Measurements from ENCODE around the gene CSAG3. TPM values are rescaled to one million over a fixed set of nuclear protein-coding genes. Genes with fewer than 3 reads are reported as not detected.
"Not testable (repeated sequence)": the region's sequence is repeated elsewhere in the genome, so short reads cannot be mapped to it uniquely, and the experiment has no call there.

The CSAG3 gene
- total and polyA plus RNA-seq, 7 experiments from 2014 or later = 8.3 TPM; not detected in 6

DNA sequence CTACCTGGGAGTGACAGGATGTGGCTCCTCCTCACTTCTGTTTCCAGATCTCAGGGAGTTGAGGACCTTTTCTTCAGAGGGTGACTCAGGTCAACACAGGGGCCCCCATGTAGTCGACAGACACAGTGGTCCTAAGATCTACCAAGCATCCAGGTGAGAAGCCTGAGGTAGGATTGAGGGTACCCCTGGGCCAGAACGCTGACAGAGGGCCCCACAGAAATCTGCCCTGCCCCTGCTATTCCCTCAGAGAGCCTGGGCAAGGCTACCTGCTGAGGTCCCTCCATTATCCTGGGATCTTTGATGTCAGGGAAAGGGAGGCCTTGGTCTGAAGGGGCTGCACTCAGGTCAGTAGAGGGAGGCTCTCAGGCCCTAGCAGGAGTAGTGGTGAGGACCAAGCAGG, 23.9 kb upstream of the CSAG3 start:
- DNase-seq = no peak
- intact Hi-C loops (cut with micrococcal nuclease) = no loop called here
- Mint-ChIP-seq H3K4me1 (peaks cover 0 to 2% (median 0%) of the 10 kb centered on the region in 7 donors), H3K9me3 (no peaks in the 10 kb centered on the region), H3K27me3 (peaks cover 0 to 8% (median 0%) of the 10 kb centered on the region in 5 donors), H3K4me3 (no peak overlapping the region), H3K36me3 (no peaks in the 10 kb centered on the region), H3K27ac (no peak overlapping the region)
- Histone ChIP-seq H3K9me3 (ENCODE audit: control insufficient read depth in 2 of 3, low read length in 3 of 3) (no peaks in the 10 kb centered on the region), H3K4me1 (ENCODE audit: control insufficient read depth in 2 of 2, insufficient read depth in 2 of 2, low read length in 2 of 2) (no peaks in the 10 kb centered on the region), H3K4me3 (ENCODE audit: low read length) (no peak overlapping the region), H3K27me3 (ENCODE audit: control insufficient read depth in 2 of 2, insufficient read depth in 2 of 2, low read length in 2 of 2) (no peaks in the 10 kb centered on the region), H3K36me3 (ENCODE audit: control insufficient read depth in 2 of 3, insufficient read depth in 3 of 3, low read length in 3 of 3) (no peaks in the 10 kb centered on the region), H3K27ac (ENCODE audit: low read depth, low read length) (no peak overlapping the region)
- ATAC-seq = no peak
- ChIA-PET CTCF (no interaction called here), POLR2A (no interaction called here)

DNA sequence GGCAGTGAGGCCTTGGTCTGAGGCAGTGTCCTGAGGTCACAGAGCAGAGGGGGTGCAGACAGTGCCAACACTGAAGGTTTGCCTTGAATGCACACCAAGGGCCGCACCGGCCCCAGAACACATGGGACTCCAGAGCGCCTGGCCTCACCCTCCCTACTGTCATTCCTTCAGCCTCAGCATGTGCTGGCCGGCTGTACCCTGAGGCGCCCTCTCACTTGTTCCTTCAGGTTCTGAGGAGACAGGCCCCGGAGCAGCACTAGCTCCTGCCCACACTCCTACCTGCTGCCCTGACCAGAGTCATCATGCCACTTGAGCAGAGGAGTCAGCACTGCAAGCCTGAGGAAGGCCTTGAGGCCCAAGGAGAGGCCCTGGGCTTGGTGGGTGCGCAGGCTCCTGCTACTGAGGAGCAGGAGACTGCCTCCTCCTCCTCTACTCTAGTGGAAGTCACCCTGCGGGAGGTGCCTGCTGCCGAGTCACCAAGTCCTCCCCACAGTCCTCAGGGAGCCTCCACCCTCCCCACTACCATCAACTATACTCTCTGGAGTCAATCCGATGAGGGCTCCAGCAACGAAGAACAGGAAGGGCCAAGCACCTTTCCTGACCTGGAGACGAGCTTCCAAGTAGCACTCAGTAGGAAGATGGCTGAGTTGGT, 23.0 kb upstream of the CSAG3 start:
- ATAC-seq (no peak), DNase-seq (no peak)
- H3K4me3 ChIP-seq (ENCODE audit: low read length) = no peak overlapping the region
- H3K27ac ChIP-seq (ENCODE audit: low read depth, low read length) = no peak overlapping the region
- H3K4me1 ChIP-seq (ENCODE audit: control insufficient read depth in 2 of 2, insufficient read depth in 2 of 2, low read length in 2 of 2) = no peaks in the 10 kb centered on the region
- no peaks in the 10 kb centered on the region for H3K36me3 ChIP-seq (ENCODE audit: control insufficient read depth in 2 of 3, insufficient read depth in 3 of 3, low read length in 3 of 3)
- no peaks in the 10 kb centered on the region for H3K27me3 ChIP-seq (ENCODE audit: control insufficient read depth in 2 of 2, insufficient read depth in 2 of 2, low read length in 2 of 2)
- Mint-ChIP-seq H3K4me1 (peaks cover 0 to 2% (median 0%) of the 10 kb centered on the region in 7 donors), H3K27ac (no peak overlapping the region), H3K9me3 (peaks cover 0 to 2% (median 0%) of the 10 kb centered on the region in 11 donors), H3K4me3 (no peak overlapping the region), H3K27me3 (peaks cover 0 to 8% (median 0%) of the 10 kb centered on the region in 5 donors), H3K36me3 (no peaks in the 10 kb centered on the region)
- ChIA-PET POLR2A (no interaction called here), CTCF (no interaction called here)
- no peaks in the 10 kb centered on the region for H3K9me3 ChIP-seq (ENCODE audit: control insufficient read depth in 2 of 3, low read length in 3 of 3)
- intact Hi-C loops (cut with micrococcal nuclease) = no loop called here

DNA sequence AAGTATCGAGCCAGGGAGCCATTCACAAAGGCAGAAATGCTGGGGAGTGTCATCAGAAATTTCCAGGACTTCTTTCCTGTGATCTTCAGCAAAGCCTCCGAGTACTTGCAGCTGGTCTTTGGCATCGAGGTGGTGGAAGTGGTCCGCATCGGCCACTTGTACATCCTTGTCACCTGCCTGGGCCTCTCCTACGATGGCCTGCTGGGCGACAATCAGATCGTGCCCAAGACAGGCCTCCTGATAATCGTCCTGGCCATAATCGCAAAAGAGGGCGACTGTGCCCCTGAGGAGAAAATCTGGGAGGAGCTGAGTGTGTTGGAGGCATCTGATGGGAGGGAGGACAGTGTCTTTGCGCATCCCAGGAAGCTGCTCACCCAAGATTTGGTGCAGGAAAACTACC, 22.5 kb upstream of the CSAG3 start:
- H3K36me3 Mint-ChIP-seq; H3K4me1 Mint-ChIP-seq; CTCF ChIA-PET; H3K4me3 ChIP-seq (ENCODE audit: low read length); DNase-seq; intact Hi-C loops (cut with micrococcal nuclease); H3K4me1 ChIP-seq (ENCODE audit: control insufficient read depth in 2 of 2, insufficient read depth in 2 of 2, low read length in 2 of 2); H3K4me3 Mint-ChIP-seq; H3K27ac ChIP-seq (ENCODE audit: low read depth, low read length); POLR2A ChIA-PET; H3K27me3 ChIP-seq (ENCODE audit: control insufficient read depth in 2 of 2, insufficient read depth in 2 of 2, low read length in 2 of 2); ATAC-seq; H3K9me3 Mint-ChIP-seq; H3K9me3 ChIP-seq (ENCODE audit: control insufficient read depth in 2 of 3, low read length in 3 of 3); H3K27ac Mint-ChIP-seq; H3K27me3 Mint-ChIP-seq; H3K36me3 ChIP-seq (ENCODE audit: control insufficient read depth in 2 of 3, insufficient read depth in 3 of 3, low read length in 3 of 3): not testable (repeated sequence)

DNA sequence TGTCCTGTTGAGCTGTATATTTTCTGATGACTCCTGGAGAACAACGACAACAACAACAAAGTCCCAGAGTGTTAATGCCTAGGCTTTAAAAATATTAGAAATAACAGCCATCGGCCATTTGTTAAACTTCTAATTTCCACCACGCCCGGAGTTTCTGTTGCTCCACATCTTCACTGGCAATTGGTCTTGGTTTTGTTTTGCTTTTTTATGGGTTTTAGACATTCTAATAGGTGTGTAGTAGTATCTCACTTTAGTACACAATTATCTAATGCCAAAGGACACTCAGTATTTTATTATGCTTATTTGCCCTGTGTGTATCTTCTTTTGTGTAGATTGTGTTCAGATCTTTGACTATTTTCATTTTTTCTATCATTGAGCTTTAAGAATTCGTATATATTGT, 20.5 kb upstream of the CSAG3 start:
- no peaks in the 10 kb centered on the region for H3K9me3 ChIP-seq (ENCODE audit: control insufficient read depth in 2 of 3, low read length in 3 of 3)
- Mint-ChIP-seq H3K4me1 (no peaks in the 10 kb centered on the region), H3K27me3 (peaks cover 0 to 8% (median 0%) of the 10 kb centered on the region in 5 donors), H3K36me3 (no peaks in the 10 kb centered on the region), H3K9me3 (peaks cover 0 to 2% (median 0%) of the 10 kb centered on the region in 11 donors), H3K27ac (no peak overlapping the region), H3K4me3 (no peak overlapping the region)
- POLR2A ChIA-PET = no interaction called here
- ATAC-seq (no peak), DNase-seq (no peak)
- no peak overlapping the region for H3K27ac ChIP-seq (ENCODE audit: low read depth, low read length)
- intact Hi-C loops (cut with micrococcal nuclease) = no loop called here
- H3K4me3 ChIP-seq (ENCODE audit: low read length) = no peak overlapping the region
- no peaks in the 10 kb centered on the region for H3K4me1 ChIP-seq (ENCODE audit: control insufficient read depth in 2 of 2, insufficient read depth in 2 of 2, low read length in 2 of 2)
- no peaks in the 10 kb centered on the region for H3K36me3 ChIP-seq (ENCODE audit: control insufficient read depth in 2 of 3, insufficient read depth in 3 of 3, low read length in 3 of 3)
- CTCF ChIA-PET = no interaction called here
- no peaks in the 10 kb centered on the region for H3K27me3 ChIP-seq (ENCODE audit: control insufficient read depth in 2 of 2, insufficient read depth in 2 of 2, low read length in 2 of 2)

DNA sequence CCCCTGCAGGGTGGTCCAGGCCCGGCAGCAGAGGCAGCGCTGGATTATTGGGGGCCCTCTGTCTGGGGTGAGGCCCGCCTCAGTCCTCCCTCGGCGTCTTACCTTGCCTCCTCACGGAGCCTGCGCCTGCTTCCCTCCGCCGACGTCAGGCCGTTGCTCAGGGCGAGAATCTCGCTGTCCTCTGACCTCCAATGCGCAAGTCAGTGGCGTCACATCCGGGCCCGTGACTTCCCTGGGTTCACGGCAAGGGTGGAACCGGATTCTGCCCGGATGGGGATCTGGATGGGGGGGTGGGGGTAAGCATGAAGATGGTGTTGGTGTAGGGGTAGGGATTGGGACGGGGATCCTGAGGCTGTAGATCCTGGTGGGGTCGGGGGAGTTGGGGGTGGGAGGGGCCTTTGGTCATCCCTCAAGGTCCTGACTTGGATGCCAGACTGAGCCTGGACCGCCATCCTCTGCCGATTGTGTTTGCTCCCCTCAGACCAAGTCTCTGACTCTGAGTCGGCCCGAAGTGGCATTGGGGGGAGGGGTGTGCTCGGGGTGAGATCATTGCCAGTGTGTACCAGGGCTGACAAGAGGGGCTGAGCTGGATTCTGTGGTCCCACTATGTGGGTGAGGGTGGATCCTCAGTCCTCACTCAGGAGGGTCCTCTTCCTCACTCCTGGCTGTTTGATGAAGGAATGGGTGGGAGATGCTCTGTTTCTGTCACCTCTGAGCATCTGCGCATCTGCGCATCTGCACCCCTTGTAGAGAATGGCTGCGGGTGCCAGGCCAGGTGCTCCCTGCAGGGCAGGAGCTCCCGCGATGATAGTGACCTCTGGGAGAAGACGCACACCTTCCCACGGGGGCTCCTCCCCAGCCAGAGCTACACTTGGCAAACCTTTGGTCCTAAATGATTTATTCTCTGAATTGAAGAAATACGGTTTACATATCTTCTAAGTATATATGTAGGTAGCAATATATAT, 5.0 kb upstream of the CSAG3 start, which contains the start of gene MAGEA2:
Gene MAGEA2 (minus strand): TSS at position 157 of the 965 bp plus-strand sequence. CDS start 2,479 bp downstream, outside the sequence.
- H3K36me3 ChIP-seq (ENCODE audit: control insufficient read depth in 2 of 3, insufficient read depth in 3 of 3, low read length in 3 of 3); H3K27me3 Mint-ChIP-seq; intact Hi-C loops (cut with micrococcal nuclease); H3K4me1 Mint-ChIP-seq; ATAC-seq; H3K4me3 ChIP-seq (ENCODE audit: low read length); H3K9me3 Mint-ChIP-seq; H3K36me3 Mint-ChIP-seq; H3K27ac Mint-ChIP-seq; H3K4me3 Mint-ChIP-seq; POLR2A ChIA-PET; H3K27me3 ChIP-seq (ENCODE audit: control insufficient read depth in 2 of 2, insufficient read depth in 2 of 2, low read length in 2 of 2); H3K4me1 ChIP-seq (ENCODE audit: control insufficient read depth in 2 of 2, insufficient read depth in 2 of 2, low read length in 2 of 2); H3K27ac ChIP-seq (ENCODE audit: low read depth, low read length); DNase-seq; CTCF ChIA-PET; H3K9me3 ChIP-seq (ENCODE audit: control insufficient read depth in 2 of 3, low read length in 3 of 3): not testable (repeated sequence)

DNA sequence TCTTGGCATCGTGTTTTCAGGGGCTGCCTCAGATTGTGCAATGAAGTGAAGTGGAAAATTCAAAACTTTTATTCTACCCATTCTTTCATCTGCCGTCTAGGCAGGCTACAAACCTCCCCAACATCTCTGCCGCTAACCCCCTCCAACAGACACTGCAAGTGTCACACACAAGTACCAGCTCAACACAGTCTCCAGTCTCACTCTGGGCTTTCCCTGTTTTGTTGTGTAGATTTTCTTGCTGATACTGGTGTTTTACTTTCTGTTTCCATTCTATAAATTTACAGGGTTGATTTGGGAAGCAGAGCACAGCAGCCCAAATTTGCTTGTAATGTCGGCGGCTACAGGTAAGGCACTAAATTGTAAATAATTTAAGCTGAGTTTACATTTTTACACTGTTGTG, 4.1 kb upstream of the CSAG3 start:
- H3K27me3 Mint-ChIP-seq; H3K4me1 Mint-ChIP-seq; H3K36me3 Mint-ChIP-seq; H3K9me3 Mint-ChIP-seq; H3K36me3 ChIP-seq (ENCODE audit: control insufficient read depth in 2 of 3, insufficient read depth in 3 of 3, low read length in 3 of 3); H3K27ac Mint-ChIP-seq; ATAC-seq; intact Hi-C loops (cut with micrococcal nuclease); H3K27me3 ChIP-seq (ENCODE audit: control insufficient read depth in 2 of 2, insufficient read depth in 2 of 2, low read length in 2 of 2); CTCF ChIA-PET; H3K4me1 ChIP-seq (ENCODE audit: control insufficient read depth in 2 of 2, insufficient read depth in 2 of 2, low read length in 2 of 2); POLR2A ChIA-PET; DNase-seq; H3K9me3 ChIP-seq (ENCODE audit: control insufficient read depth in 2 of 3, low read length in 3 of 3); H3K4me3 ChIP-seq (ENCODE audit: low read length); H3K4me3 Mint-ChIP-seq; H3K27ac ChIP-seq (ENCODE audit: low read depth, low read length): not testable (repeated sequence)

DNA sequence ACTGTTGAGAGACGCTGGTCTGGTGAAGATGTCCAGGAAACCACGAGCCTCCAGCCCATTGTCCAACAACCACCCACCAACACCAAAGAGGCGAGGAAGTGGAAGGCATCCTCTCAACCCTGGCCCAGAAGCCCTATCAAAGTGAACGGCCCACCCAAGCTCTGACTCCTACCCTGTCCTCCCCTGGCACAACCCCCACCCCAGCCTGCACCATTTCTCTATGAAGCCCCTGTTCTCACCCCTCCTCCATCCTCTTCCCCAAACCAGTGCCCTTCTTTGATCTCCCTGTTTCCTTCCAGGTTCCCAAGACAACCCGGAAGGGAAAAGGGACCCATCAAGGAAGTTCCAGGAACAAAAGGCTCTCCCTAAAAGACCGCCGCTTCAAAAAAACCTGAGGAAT, 526 bp downstream of the CSAG3 start:
- H3K9me3 Mint-ChIP-seq; intact Hi-C loops (cut with micrococcal nuclease); H3K9me3 ChIP-seq (ENCODE audit: control insufficient read depth in 2 of 3, low read length in 3 of 3); H3K27me3 Mint-ChIP-seq; H3K27ac Mint-ChIP-seq; DNase-seq; H3K36me3 ChIP-seq (ENCODE audit: control insufficient read depth in 2 of 3, insufficient read depth in 3 of 3, low read length in 3 of 3); H3K36me3 Mint-ChIP-seq; H3K4me3 Mint-ChIP-seq; H3K4me1 ChIP-seq (ENCODE audit: control insufficient read depth in 2 of 2, insufficient read depth in 2 of 2, low read length in 2 of 2); H3K27ac ChIP-seq (ENCODE audit: low read depth, low read length); POLR2A ChIA-PET; H3K4me3 ChIP-seq (ENCODE audit: low read length); CTCF ChIA-PET; H3K4me1 Mint-ChIP-seq; ATAC-seq; H3K27me3 ChIP-seq (ENCODE audit: control insufficient read depth in 2 of 2, insufficient read depth in 2 of 2, low read length in 2 of 2): not testable (repeated sequence)

Measured in naive thymus-derived CD4-positive, alpha-beta T cell (primary cell).